Mammary epithelial cell (primary cell): ENCODE results near the gene KCNMA1.

ENCODE experiments used
- EZH2 ChIP-seq: IDR thresholded peaks from 2 replicates; pipeline ENCODE4 v1.6.1; 2012; ENCODE audit warnings: low read length, inconsistent platforms, borderline replicate concordance
- TF ChIP-seq, protein P1 (sequence below), 2 donors: IDR thresholded peaks in 1 of 2; conservative IDR thresholded peaks in 1 of 2; 2 replicates each; pipeline ENCODE4 v1.5.1; 2011 to 2012; ENCODE audit warnings: inconsistent platforms in 2 of 2, low read length in 2 of 2, mild to moderate bottlenecking in 2 of 2, control low read depth in 1 of 2, low read depth in 1 of 2; ENCODE audit not compliant: insufficient read depth in 1 of 2; ENCODE audit errors: extremely low read depth in 1 of 2

DNA sequence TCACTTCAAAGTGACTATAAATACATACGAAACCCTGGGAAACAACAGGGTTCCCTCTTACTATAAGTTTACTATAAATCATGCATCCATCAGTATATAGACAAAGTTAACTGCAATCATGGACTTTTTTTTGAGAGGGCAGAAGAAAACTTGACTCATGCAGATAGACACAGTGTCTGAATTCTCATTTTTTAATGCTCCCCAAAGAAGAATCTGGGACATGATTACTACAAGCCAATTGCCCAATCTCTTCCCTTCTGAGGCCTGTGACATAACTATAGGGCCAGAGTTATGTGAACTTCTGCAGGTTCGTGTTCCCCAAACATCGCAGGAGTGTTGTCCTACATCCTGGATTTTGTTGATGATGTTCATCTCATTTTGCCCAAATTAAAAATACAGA is 376.5 kb downstream of the KCNMA1 start:
- no peak for TF ChIP-seq EZH2
- TF ChIP-seq, protein P1, sequence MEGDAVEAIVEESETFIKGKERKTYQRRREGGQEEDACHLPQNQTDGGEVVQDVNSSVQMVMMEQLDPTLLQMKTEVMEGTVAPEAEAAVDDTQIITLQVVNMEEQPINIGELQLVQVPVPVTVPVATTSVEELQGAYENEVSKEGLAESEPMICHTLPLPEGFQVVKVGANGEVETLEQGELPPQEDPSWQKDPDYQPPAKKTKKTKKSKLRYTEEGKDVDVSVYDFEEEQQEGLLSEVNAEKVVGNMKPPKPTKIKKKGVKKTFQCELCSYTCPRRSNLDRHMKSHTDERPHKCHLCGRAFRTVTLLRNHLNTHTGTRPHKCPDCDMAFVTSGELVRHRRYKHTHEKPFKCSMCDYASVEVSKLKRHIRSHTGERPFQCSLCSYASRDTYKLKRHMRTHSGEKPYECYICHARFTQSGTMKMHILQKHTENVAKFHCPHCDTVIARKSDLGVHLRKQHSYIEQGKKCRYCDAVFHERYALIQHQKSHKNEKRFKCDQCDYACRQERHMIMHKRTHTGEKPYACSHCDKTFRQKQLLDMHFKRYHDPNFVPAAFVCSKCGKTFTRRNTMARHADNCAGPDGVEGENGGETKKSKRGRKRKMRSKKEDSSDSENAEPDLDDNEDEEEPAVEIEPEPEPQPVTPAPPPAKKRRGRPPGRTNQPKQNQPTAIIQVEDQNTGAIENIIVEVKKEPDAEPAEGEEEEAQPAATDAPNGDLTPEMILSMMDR (conservative IDR thresholded peaks at IDR 0.05 in 1 of 2, IDR thresholded peaks at IDR 0.05 in 1 of 2; ENCODE audit: extremely low read depth in 1 of 2, insufficient read depth in 1 of 2, low read depth in 1 of 2, low read length in 2 of 2), result no peak
